IMR-90 (cell line): ENCODE results near the gene POMT2. TPM values are rescaled to one million over a fixed set of nuclear protein-coding genes. Genes with fewer than 3 reads are reported as not detected.

Source experiments
- ATAC-seq: fragments of 200-7000 bp; cut with Tn5 transposase; 2 replicates; pipeline ENCODE4 v1.9.1; 2020; ENCODE audit warnings: low read depth, mild to moderate bottlenecking, moderate library complexity
- BruUV-seq: library from RNA; stranded (reverse); fragments of 400-500 nt; replicated peaks from 2 replicates; lab custom pipeline; 2021; lab: Mats Ljungman, UMichigan
- CTCF ChIA-PET: fragments of 300-600 bp; formaldehyde crosslinking; extraction: SDS; loops from one replicate; lab custom pipeline; 2021; ENCODE audit warnings: antibody characterized with exemption; lab: Yijun Ruan, JAX
- POLR2A ChIA-PET: fragments of 300-600 bp; sonication (Branson Sonifier 250); formaldehyde crosslinking; loops from one replicate; lab custom pipeline; 2022; ENCODE audit warnings: antibody characterized with exemption; ENCODE audit not compliant: unreplicated experiment; lab: Charles Lee
- DNase-seq: peaks from one replicate; pipeline ENCODE4 v3.0.0; 2013
- H2AFZ ChIP-seq: replicated peaks from 2 replicates; pipeline ENCODE3; 2013; ENCODE audit warnings: low read length, mild to moderate bottlenecking; ENCODE audit not compliant: poor library complexity
- H2AK5ac ChIP-seq: 2 replicates; pipeline ENCODE4 v1.6.1; 2013; ENCODE audit warnings: low read depth, low read length, inconsistent platforms
- H2AK9ac ChIP-seq: replicated peaks from 2 replicates; pipeline ENCODE3; 2013; ENCODE audit warnings: mild to moderate bottlenecking, low read depth, low read length, moderate library complexity; ENCODE audit not compliant: poor library complexity
- H2BK120ac ChIP-seq: 2 replicates; pipeline ENCODE4 v1.6.1; 2013; ENCODE audit warnings: low read depth, low read length, inconsistent platforms
- H2BK15ac ChIP-seq: 3 replicates; pipeline ENCODE4 v1.6.1; 2013; ENCODE audit warnings: low read depth, low read length, inconsistent platforms
- H2BK20ac ChIP-seq: 2 replicates; pipeline ENCODE4 v1.6.1; 2013; ENCODE audit warnings: low read depth, mild to moderate bottlenecking, inconsistent platforms, low read length, moderate library complexity
- H2BK5ac ChIP-seq: 2 replicates; pipeline ENCODE4 v1.6.1; 2013; ENCODE audit warnings: mild to moderate bottlenecking, low read depth, low read length, inconsistent platforms; ENCODE audit not compliant: poor library complexity, severe bottlenecking
- H3K14ac ChIP-seq: replicated peaks from 2 replicates; pipeline ENCODE4 v1.6.1; 2013; ENCODE audit warnings: low read depth, low read length, inconsistent platforms
- H3K18ac ChIP-seq: 2 replicates; pipeline ENCODE4 v1.6.1; 2013; ENCODE audit warnings: low read depth, low read length, control low read depth
- H3K23ac ChIP-seq: 2 replicates; pipeline ENCODE4 v1.6.1; 2013; ENCODE audit warnings: low read depth, low read length, inconsistent platforms
- H3K27ac ChIP-seq: 2 replicates; pipeline ENCODE4 v1.5.1; 2013; ENCODE audit warnings: mild to moderate bottlenecking, control low read depth, low read length; ENCODE audit not compliant: insufficient read depth
- H3K27me3 ChIP-seq: 2 replicates; pipeline ENCODE4 v1.6.1; 2013; ENCODE audit warnings: low read length; ENCODE audit not compliant: control insufficient read depth, insufficient read depth
- H3K36me3 ChIP-seq: 2 replicates; pipeline ENCODE4 v1.6.1; 2013; ENCODE audit warnings: low read length, mixed read lengths; ENCODE audit not compliant: control insufficient read depth, insufficient read depth
- H3K4ac ChIP-seq: 2 replicates; pipeline ENCODE4 v1.6.1; 2013; ENCODE audit warnings: low read depth, low read length, inconsistent platforms
- H3K4me1 ChIP-seq: 2 replicates; pipeline ENCODE4 v1.6.1; 2013; ENCODE audit warnings: low read length, mixed read lengths; ENCODE audit not compliant: control insufficient read depth, insufficient read depth
- H3K4me2 ChIP-seq: 2 replicates; pipeline ENCODE4 v1.6.1; 2013; ENCODE audit warnings: low read depth, mild to moderate bottlenecking, control low read depth, low read length, moderate library complexity
- H3K4me3 ChIP-seq: 2 replicates; pipeline ENCODE4 v1.5.1; 2013; ENCODE audit warnings: low read depth, mild to moderate bottlenecking, control low read depth, low read length, moderate library complexity; ENCODE audit not compliant: insufficient read depth
- H3K56ac ChIP-seq: 2 replicates; pipeline ENCODE4 v1.6.1; 2013; ENCODE audit warnings: low read length, inconsistent platforms; ENCODE audit not compliant: insufficient read depth; ENCODE audit errors: extremely low read depth
- H3K79me1 ChIP-seq, 2 experiments: 2 replicates each; pipeline ENCODE4 v1.6.1; 2013; ENCODE audit warnings: low read length in 2 of 2, inconsistent platforms in 1 of 2, low read depth in 1 of 2
- H3K9ac ChIP-seq: 2 replicates; pipeline ENCODE4 v1.6.1; 2013; ENCODE audit warnings: low read depth, low read length, control low read depth
- H3K9me1 ChIP-seq: 2 replicates; pipeline ENCODE4 v1.6.1; 2013; ENCODE audit warnings: low read length, inconsistent platforms; ENCODE audit not compliant: insufficient read depth
- H3K9me3 ChIP-seq: 2 replicates; pipeline ENCODE4 v1.6.1; 2013; ENCODE audit warnings: low read length; ENCODE audit not compliant: control insufficient read depth, insufficient read depth
- H4K20me1 ChIP-seq: 2 replicates; pipeline ENCODE4 v1.6.1; 2013; ENCODE audit warnings: low read length, inconsistent platforms; ENCODE audit not compliant: insufficient read depth
- H4K5ac ChIP-seq: 2 replicates; pipeline ENCODE4 v1.6.1; 2013; ENCODE audit warnings: mild to moderate bottlenecking, low read depth, low read length, control low read depth
- H4K8ac ChIP-seq, 2 experiments: 2 replicates each; pipeline ENCODE4 v1.6.1; 2013; ENCODE audit warnings: low read depth in 2 of 2, low read length in 2 of 2, control low read depth in 1 of 2, inconsistent platforms in 1 of 2
- H4K91ac ChIP-seq: 2 replicates; pipeline ENCODE4 v1.6.1; 2013; ENCODE audit warnings: low read depth, low read length, inconsistent platforms; ENCODE audit not compliant: insufficient read depth
- CHD1 ChIP-seq: IDR thresholded peaks from 2 replicates; pipeline ENCODE4 v1.6.1; 2012; ENCODE audit warnings: low read depth, low read length, improper control_type of control experiment
- CTCF ChIP-seq: conservative IDR thresholded peaks from 2 replicates; pipeline ENCODE4 v1.5.1; 2012; ENCODE audit warnings: mild to moderate bottlenecking, low read depth, low read length, improper control_type of control experiment
- NFE2L2 ChIP-seq: fragments of 150-350 bp; IDR thresholded peaks from 2 replicates; pipeline ENCODE4 v1.6.1; 2016; ENCODE audit warnings: low read depth, mild to moderate bottlenecking, low read length
- POLR2A ChIP-seq: IDR thresholded peaks from 2 replicates; pipeline ENCODE4 v1.6.1; 2012; ENCODE audit warnings: mild to moderate bottlenecking, low read depth, low read length
- RAD21 ChIP-seq: IDR thresholded peaks from 2 replicates; pipeline ENCODE4 v1.6.1; 2012; ENCODE audit warnings: low read length, improper control_type of control experiment
- RFX5 ChIP-seq: IDR thresholded peaks from 2 replicates; pipeline ENCODE4 v1.8.0; 2012; ENCODE audit warnings: low read depth, mild to moderate bottlenecking, low read length, moderate library complexity
- WGBS, 2 experiments: methylation state at CpG; one replicate each; pipeline versions ENCODE4 v1.1.5 to v1.1.7; 2013; ENCODE audit warnings: missing lambda C conversion rate in 2 of 2; ENCODE audit not compliant: insufficient read length in 1 of 2; ENCODE audit errors: extremely low coverage in 2 of 2; 5-methylcytosine and 5-hydroxymethylcytosine counted together
- dilution Hi-C: fragments of 300-500 bp; cut with HindIII; formaldehyde crosslinking; loops from one replicate; pipeline ENCODE4 v1.14.3; 2018; ENCODE audit warnings: low sequenced_read_pairs; ENCODE audit not compliant: unreplicated experiment
- in situ Hi-C: fragments of 300-500 bp; cut with MboI; formaldehyde crosslinking; loops from 3 replicates; pipeline ENCODE4 v1.14.3; 2019; ENCODE audit warnings: low sequenced_read_pairs, inconsistent platforms, mixed read lengths
- intact Hi-C: fragments of 100-400 bp; cut with micrococcal nuclease; formaldehyde crosslinking; loops from 2 replicates; pipeline ENCODE4 v1.10.0; 2022
- polyA plus RNA-seq, 3 experiments: library from polyadenylated mRNA; depleted of rRNA; stranded (reverse); fragments of >200 nt; gene quantifications; 2 replicates each; pipeline ENCODE4 v1.2.3, GENCODE V29; 2012; ENCODE audit warnings: low replicate concordance in 1 of 3
- total RNA-seq: library from RNA; depleted of rRNA; stranded (reverse); fragments of >200 nt; gene quantifications from 2 replicates; pipeline ENCODE4 v1.2.3, GENCODE V29; 2012

The POMT2 gene
- total and polyA plus RNA-seq, 2 of the 4 experiments (the other 2 are of a cell fraction): 6.5 to 13.0 TPM

- Histone ChIP-seq H3K36me3 (no peaks in the 10 kb centered on the region), H3K9ac (no peak overlapping the region), H3K9me1 (no peaks in the 10 kb centered on the region), H2AK5ac (no peak overlapping the region), H3K27me3 (peaks cover 4% of the 10 kb centered on the region; the same call in 1 of the 2 replicates), H3K18ac (no peak overlapping the region), H3K14ac (no peak overlapping the region), H2BK15ac (no peak overlapping the region), H4K91ac (no peak overlapping the region), H3K4me3 (no peak overlapping the region), H3K27ac (no peak overlapping the region), H3K56ac (no peak overlapping the region), H2AK9ac (no peak overlapping the region), H3K4me1 (no peaks in the 10 kb centered on the region), H4K20me1 (no peaks in the 10 kb centered on the region), H2BK20ac (no peak overlapping the region), H3K4ac (no peak overlapping the region), H3K4me2 (no peak overlapping the region), H2BK5ac (no peak overlapping the region), H2AFZ (no peak overlapping the region), H3K79me1 (no peaks in the 10 kb centered on the region), H3K9me3 (no peaks in the 10 kb centered on the region), H4K5ac (no peak overlapping the region), H3K23ac (no peak overlapping the region), H2BK120ac (no peak overlapping the region), H4K8ac (no peak overlapping the region)
- dilution Hi-C loops: no loop called here
- no peak for ATAC-seq
- BruUV-seq: no TSS peak
- ChIA-PET CTCF (no interaction called here), POLR2A (no interaction called here)
- intact Hi-C loops: no loop called here
- DNase-seq: no peak
- no CpG with 5 or more reads among the region's 6 CpGs for WGBS, 2 experiments
- no peak for TF ChIP-seq NFE2L2
- TF ChIP-seq POLR2A: no peak
- TF ChIP-seq RFX5: no peak
- no peak for TF ChIP-seq CHD1
- TF ChIP-seq CTCF: no peak
- no peak for TF ChIP-seq RAD21
- in situ Hi-C loops: no loop called here
These were observed 92.6 kb downstream of the POMT2 start for GRCh38 chr14:77228056-77228455.
